Epithelial cell of proximal tubule (primary cell): ENCODE measurements around the gene ELK1. TPM values are rescaled to one million over a fixed set of nuclear protein-coding genes. Genes with fewer than 3 reads are reported as not detected.
"Not testable (repeated sequence)": the region's sequence is repeated elsewhere in the genome, so short reads cannot be mapped to it uniquely, and the experiment has no call there.

Experiments used
- DNase-seq: peaks from one replicate; pipeline ENCODE4 v3.0.0-alpha.2; 2011; ENCODE audit warnings: low read depth
- H3K4me3 ChIP-seq: 2 replicates; pipeline ENCODE4 v1.5.1; 2011; ENCODE audit warnings: low read depth, mild to moderate bottlenecking, low read length
- CTCF ChIP-seq: conservative IDR thresholded peaks from 2 replicates; pipeline ENCODE4 v1.5.1; 2012; ENCODE audit warnings: low read depth, mild to moderate bottlenecking, low read length
- total RNA-seq: library from RNA; depleted of rRNA; stranded (reverse); fragments of >200 nt; gene quantifications from 2 replicates; pipeline ENCODE4 v1.2.3, GENCODE V29; 2015

The ELK1 gene
- total RNA-seq, 1 donor from 2014 or later, result 21.9 TPM

- no peak for TF ChIP-seq CTCF
- no peak for DNase-seq
- H3K4me3 ChIP-seq, result no peak overlapping the region
These were observed 38.4 kb downstream of the ELK1 start for GRCh38 chrX:47611926-47612325.

DNA sequence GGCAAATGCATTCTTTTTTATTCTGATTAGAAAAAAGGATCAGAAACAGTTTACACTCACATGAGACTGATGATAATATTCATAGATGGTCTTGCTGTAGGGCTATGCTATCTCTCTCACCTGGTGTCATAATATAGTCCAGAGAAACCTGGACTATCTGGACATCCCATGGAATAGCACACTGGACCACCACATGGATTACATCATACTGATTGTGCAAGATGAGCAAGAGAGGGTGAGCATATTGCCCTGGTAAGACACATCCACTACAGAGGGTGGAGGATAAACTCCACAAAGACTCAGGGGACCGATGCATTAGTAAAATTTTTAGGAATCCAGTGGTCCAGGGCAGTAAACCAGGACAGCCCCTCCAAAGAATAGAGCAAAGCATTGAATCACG is 38.9 kb downstream of the ELK1 start:
- H3K4me3 ChIP-seq, result no peak overlapping the region
- no peak for DNase-seq
- TF ChIP-seq CTCF, result no peak

GRCh38 chrX:47610511-47610910 is 39.9 kb downstream of the ELK1 start:
- no peak overlapping the region for H3K4me3 ChIP-seq
- no peak for DNase-seq
- no peak for TF ChIP-seq CTCF

- no peak overlapping the region for H3K4me3 ChIP-seq
- no peak for DNase-seq
- TF ChIP-seq CTCF, result no peak
These were observed 42.1 kb downstream of the ELK1 start for GRCh38 chrX:47608130-47608810.

GRCh38 chrX:47607091-47607490 is 43.3 kb downstream of the ELK1 start:
- H3K4me3 ChIP-seq, result no peak overlapping the region
- TF ChIP-seq CTCF, result no peak
- DNase-seq, result no peak

DNA sequence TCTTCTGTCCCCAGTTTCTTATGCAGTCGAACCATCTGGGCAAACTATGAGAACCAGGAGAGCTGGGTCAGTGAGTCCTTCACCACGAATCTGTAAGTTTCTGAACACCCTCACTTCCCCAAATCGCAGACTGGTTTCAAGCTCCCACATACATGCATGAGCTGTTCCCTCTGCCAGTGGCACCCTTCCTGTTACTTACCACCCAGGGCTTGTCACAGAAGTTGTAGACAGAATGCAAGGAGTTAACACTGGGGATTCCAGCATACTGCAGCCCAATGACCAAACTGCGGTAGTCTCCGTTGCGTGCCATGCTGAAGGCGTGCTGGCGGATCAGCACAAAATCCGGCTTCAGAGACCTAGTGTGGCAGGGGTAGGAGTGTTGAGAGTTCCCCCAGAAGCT is 45.3 kb downstream of the ELK1 start:
- DNase-seq, result no peak
- TF ChIP-seq CTCF, result no peak
- H3K4me3 ChIP-seq, result no peak overlapping the region

DNA sequence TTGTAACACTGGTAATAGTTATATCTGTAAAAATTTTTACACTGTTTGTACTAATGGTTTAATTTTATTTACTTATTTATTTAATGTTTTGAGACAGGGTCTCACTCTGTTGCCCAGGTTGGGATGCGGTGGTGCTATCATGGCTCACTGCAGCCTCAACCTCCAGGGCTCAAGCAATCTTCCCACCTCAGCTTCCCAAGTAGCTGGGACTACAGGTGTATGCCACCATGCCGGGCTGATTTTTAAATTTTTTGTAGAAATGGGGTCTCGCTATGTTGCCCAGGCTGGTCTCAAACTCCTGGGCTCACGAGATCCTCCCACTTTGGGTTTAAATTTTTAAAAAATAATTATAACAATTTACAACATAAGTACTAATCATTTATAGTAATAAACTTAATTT is 47.2 kb downstream of the ELK1 start:
- not testable (repeated sequence) for DNase-seq, H3K4me3 ChIP-seq
